ENCODE data around the gene ATG10.
"Not testable (repeated sequence)": the region's sequence is repeated elsewhere in the genome, so short reads cannot be mapped to it uniquely, and the experiment has no call there.

ATG10 gene

DNA sequence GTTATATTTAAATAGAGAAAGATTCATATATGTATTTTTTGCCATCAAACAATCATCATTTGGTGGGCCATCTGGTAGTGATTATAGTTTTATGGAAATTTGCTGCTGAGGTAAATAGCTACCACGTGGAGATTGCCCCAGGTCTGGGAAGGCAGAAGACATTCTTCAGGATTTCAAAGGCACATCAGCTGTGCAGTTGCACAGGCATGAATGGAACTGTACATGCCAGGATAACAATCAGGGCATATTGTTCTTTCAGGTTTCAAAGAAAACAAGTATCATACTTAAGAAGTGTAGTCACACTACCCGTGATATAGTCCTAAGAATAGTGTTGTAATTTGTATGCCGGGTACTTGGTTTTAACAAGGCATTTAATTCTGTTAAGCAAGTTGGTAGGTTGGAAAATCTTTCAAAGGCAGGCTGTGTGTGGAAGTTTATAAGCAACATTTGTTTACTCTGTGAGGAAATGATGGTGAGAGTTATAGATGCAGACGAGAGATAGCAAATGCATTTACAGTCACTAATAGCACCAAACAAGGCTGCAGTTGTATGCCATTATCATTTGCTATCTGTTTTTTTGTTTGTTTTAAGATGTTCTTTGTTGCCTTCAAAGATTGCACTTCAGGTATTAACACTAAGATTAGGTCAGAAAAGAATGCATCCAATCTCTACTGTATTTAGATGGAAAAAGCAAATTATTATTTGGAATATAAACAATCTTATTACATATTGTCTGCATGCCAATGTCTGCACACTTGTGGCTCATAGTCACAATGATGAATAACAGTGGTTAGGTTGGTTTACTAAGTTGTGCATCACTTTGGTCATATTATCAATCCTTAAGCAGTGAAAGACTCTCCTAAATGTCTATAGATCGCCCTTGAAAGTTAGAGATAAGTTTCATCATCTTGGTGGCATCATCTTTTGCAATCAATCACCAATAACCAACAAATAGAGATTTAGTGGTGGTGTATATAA, 251.1 kb downstream of the ATG10 start:
- no peak for DNase-seq

GRCh38 chr5:82225525-82226172, 253.8 kb downstream of the ATG10 start:
- DNase-seq = peak; percentile 51

- DNase-seq = no peak
Observed at GRCh38 chr5:82234885-82235284, 263.1 kb downstream of the ATG10 start.

DNA sequence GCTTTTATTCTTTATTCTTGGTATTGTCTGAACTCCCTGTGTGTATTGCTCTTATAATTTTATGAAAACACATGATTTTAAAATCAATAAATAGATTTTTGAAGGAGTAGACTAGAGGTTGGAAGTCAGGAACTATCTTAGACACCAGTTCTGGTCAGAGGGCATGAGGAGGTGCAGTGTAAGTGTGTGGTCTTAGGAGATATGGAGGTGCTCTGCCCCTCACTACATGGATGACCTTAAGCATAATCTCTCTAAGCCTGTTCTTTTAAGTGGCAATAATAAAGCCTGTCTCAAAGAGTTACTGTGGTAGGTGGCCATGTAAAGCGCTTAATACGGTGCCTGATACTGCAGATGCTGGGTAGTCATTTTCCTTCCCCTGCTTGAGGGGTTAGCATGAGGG, 272.3 kb downstream of the ATG10 start:
- no peak for DNase-seq

GRCh38 chr5:82244854-82245635, 273.2 kb downstream of the ATG10 start:
- DNase-seq = no peak

- DNase-seq = no peak
Observed at GRCh38 chr5:82246960-82247574, 275.2 kb downstream of the ATG10 start.

DNA sequence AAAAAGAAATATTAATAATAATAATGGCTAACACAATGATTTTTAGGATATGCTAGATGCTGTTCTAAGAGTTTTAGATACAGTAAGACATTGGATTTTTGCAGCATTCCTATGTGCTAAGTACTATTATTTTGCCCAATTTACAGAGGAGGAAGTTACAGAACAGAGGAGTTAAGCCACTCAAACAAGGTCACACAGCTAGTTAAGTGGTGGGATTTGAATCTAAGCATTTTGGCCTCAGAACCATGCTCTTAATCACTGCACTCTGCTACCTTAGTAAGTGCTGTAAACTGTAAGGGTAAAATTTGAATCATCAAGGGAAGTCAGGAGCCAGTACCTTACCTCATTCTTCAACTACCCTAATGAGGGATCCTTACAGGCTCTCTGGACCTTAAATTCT, 280.9 kb downstream of the ATG10 start:
- DNase-seq = no peak

DNA sequence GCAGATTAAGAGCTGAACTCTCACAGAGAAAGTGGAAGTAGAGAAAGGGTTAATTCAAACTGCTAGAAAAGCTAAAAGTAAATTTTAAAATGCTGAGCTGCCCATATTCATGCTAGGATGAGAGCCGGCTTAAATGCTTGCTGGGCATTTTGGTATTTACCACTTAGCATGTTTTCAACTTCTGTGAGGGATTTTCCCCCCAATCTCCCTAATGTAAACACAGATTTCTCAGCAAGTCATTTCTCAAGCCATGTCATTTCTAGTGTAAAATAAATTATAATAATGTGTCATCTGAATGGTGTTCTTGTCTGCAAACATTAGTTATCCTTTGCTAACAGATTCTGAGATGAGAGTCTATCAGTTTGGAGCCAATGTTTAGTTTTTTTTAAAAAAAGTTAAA, 284.0 kb downstream of the ATG10 start:
- no peak for DNase-seq

GRCh38 chr5:82257247-82257646, 285.4 kb downstream of the ATG10 start:
- DNase-seq = no peak

DNA sequence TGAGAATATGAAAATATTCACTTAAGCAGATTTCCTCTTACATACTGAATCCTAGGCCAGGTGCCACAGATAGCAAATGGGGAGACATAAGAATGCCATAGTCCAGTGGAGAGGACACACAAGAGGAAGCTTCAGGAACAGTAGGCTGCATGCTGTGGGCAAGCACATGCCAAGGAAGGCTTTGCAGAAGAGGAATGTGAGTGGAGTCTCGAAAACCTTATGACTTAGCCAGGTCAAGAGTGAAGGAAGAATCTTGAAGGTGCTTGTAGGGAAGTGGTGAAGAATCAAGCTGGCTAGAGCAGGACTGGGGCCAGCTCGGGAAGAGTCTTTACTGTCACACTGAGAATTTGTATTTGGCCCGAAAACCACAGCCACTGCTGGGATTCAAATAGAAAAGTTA, 285.9 kb downstream of the ATG10 start:
- no peak for DNase-seq

- DNase-seq = peak; percentile 7
Observed at GRCh38 chr5:82259172-82259800, 287.5 kb downstream of the ATG10 start.

GRCh38 chr5:82265047-82265446, 293.2 kb downstream of the ATG10 start:
- no peak for DNase-seq

- DNase-seq = not testable (repeated sequence)
Observed at GRCh38 chr5:82267297-82267933, 295.6 kb downstream of the ATG10 start.

GRCh38 chr5:82269363-82269762, 297.5 kb downstream of the ATG10 start:
- DNase-seq = not testable (repeated sequence)

GRCh38 chr5:82272571-82273356, 300.9 kb downstream of the ATG10 start:
- DNase-seq = not testable (repeated sequence)

GRCh38 chr5:82273426-82273825, 301.6 kb downstream of the ATG10 start:
- DNase-seq = not testable (repeated sequence)

DNA sequence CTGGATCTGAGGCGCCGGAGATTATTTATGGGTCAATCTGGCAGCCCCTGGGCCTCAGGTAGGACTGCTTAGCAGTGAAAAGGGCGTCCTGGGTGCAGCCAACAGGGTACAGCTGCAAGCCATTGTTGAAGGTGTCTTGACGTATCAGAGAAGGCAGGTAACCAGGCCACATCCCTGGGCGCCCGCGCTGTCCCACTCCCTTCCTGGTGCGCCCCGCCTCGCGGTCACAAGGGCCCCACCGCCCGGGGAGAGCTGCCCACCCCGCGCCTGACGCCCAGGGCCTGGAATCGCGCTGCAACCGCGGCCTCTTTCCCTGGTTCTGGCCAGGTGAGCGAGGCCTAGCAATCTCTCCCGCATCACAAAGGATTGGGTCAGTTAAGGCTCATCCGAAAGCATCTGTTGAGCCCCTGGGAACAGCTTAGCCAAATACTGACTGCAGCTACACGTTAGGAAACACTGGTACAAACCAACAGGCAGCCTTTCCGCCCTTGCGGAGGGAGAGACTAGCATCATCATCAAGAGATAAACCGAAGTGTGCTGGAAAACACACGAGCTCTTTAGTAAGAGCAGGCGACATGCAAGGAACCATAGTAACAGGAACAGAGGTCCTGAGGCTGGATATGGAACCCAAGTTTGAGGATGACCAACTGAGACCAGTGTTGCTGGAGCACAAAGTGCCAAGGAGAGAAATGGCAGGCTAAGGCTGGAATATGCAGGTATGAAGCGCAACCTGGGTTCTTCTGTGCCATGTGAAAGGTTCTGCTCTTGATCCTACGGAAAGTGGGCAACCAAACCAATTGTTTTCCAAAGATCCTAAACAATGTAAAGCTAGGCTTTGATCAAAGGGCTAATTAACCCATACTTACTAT, 302.8 kb downstream of the ATG10 start:
- peak; percentile 10 for DNase-seq

DNA sequence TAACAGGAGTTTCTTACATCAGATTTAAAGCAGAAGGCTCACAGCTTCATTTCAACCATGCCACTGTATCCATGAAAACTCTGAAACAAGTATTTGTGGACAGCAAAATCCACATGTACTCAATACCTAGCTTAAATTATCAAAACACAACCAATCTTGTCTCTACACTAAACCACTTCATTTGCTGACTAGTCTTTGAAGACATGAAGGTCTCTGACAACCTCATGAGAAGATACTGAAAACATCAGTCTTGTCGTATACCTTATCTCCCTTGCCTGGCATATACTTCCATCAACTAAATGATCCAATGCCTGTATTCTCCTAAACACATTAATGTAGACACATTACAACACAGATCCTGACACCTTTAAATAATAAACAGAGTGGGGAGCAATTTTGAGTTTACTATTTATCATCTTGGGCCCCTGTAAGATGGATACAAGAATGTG, 303.4 kb downstream of the ATG10 start:
- no peak for DNase-seq
